ENCODE results near the gene NOSTRIN.

DNA sequence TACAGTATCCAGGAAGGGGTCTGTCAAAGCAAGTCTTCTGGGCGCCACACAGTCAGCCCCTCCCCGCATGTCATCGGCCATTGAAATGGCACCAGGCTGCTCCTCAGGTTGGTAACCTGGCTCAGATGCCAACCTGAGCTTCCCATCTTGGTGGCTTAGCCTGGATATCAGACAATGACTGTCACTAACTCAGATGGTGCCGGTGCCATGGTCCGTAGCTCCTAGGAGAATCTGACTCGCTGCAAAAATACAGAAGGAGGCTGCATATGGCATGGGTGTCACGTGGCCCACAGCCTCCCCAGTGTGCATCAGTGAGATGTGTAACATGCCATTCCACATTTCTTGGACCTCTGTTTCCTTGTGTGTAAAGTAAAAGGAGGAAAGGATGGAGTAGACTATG, 3.2 kb downstream of the NOSTRIN start:
- TF ChIP-seq, protein P1, sequence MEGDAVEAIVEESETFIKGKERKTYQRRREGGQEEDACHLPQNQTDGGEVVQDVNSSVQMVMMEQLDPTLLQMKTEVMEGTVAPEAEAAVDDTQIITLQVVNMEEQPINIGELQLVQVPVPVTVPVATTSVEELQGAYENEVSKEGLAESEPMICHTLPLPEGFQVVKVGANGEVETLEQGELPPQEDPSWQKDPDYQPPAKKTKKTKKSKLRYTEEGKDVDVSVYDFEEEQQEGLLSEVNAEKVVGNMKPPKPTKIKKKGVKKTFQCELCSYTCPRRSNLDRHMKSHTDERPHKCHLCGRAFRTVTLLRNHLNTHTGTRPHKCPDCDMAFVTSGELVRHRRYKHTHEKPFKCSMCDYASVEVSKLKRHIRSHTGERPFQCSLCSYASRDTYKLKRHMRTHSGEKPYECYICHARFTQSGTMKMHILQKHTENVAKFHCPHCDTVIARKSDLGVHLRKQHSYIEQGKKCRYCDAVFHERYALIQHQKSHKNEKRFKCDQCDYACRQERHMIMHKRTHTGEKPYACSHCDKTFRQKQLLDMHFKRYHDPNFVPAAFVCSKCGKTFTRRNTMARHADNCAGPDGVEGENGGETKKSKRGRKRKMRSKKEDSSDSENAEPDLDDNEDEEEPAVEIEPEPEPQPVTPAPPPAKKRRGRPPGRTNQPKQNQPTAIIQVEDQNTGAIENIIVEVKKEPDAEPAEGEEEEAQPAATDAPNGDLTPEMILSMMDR (IDR thresholded peaks at IDR 0.05): no peak
- TF ChIP-seq POLR2A (IDR thresholded peaks at IDR 0.05): no peak
